RWPE1 (cell line): ENCODE measurements around the gene PLS3.

Experiments used
- CTCF ChIA-PET: fragments of 350-600 bp; sonication (Branson Sonifier 250); formaldehyde crosslinking; extraction: SDS; loops from one replicate; lab custom pipeline; 2021; lab: Yijun Ruan, JAX
- POLR2A ChIA-PET: fragments of 400-600 bp; formaldehyde crosslinking; extraction: SDS; loops from one replicate; lab custom pipeline; 2020; ENCODE audit warnings: antibody characterized with exemption; ENCODE audit not compliant: low non-redundant PET; lab: Yijun Ruan, JAX
- DNase-seq: peaks from one replicate; pipeline ENCODE4 v3.0.0; 2012; ENCODE audit warnings: low spot score
- H3K27ac ChIP-seq: fragments of 450-650 bp; 2 replicates; pipeline ENCODE4 v1.5.1; 2017
- CTCF ChIP-seq: fragments of 450-650 bp; conservative IDR thresholded peaks from 2 replicates; pipeline ENCODE4 v1.5.1; 2017; ENCODE audit warnings: low read depth, mild to moderate bottlenecking

The PLS3 gene

GRCh38 chrX:115694028-115694427, 133.1 kb downstream of the PLS3 start:
- ChIA-PET POLR2A (no interaction called here), CTCF (no interaction called here)
- H3K27ac ChIP-seq: no peak overlapping the region
- TF ChIP-seq CTCF: no peak
- DNase-seq: no peak

DNA sequence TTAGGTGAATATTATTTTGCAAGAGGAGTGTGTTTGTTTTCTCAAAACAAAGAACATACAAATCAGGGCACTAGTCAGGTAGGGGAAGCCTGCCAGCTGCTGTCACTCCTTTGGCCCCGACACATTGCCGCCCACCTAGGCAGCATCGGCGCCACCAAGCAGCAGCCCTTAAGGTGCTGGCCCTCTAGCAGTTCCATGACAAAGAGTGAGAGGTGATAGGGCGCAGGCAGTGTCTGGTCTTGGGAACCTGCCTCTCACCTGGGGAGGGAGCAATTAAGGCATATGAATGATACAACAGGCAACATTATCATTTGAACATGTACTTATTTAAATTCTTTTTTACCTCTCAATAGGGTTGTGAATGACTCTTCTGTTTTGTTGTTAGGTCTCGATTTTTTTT, 135.1 kb downstream of the PLS3 start:
- POLR2A ChIA-PET: no interaction called here

GRCh38 chrX:115696939-115697338, 136.0 kb downstream of the PLS3 start:
- ChIA-PET POLR2A (no interaction called here), CTCF (no interaction called here)
- DNase-seq: no peak
- TF ChIP-seq CTCF: no peak
- H3K27ac ChIP-seq: no peak overlapping the region

More for the DNA sequence above, 135.1 kb downstream of the PLS3 start:
- CTCF ChIA-PET: no interaction called here
- no peak overlapping the region for H3K27ac ChIP-seq
- TF ChIP-seq CTCF: no peak
- no peak for DNase-seq

DNA sequence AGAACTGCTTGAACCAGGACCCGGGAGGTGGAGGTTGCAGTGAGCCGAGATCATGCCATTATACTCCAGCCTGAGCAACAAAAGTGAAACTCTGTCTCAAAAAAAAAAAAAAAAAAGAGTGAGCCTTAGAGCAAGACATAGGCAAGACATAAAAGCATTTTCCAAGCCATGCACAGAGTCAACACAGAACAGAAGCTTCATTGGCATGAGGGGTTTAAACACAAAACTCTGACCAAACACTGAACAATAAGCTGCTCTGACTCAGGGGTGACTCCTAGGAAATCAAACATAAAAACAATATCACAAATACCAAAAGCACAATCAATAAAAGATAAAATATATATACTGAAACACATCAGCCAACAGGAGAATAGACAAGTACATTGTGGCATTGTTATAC, 136.8 kb downstream of the PLS3 start:
- no peak overlapping the region for H3K27ac ChIP-seq
- DNase-seq: no peak
- POLR2A ChIA-PET: no interaction called here
- no peak for TF ChIP-seq CTCF
- CTCF ChIA-PET: no interaction called here
